CD4-positive, alpha-beta T cell treated with Interleukin-12 subunit alpha and Interleukin-12 subunit beta, for 1 hour (primary cell): ENCODE results near the gene BCL2L13.

Experiments used
- DNase-seq: peaks from one replicate; pipeline ENCODE4 v3.0.0-alpha.2; 2020

The BCL2L13 gene

GRCh38 chr22:17767233-17768065 is 128.9 kb downstream of the BCL2L13 start:
- peak; percentile 59 for DNase-seq

- DNase-seq: no peak
Measured at GRCh38 chr22:17769013-17769715, 130.6 kb downstream of the BCL2L13 start.

GRCh38 chr22:17769716-17770082 is 131.1 kb downstream of the BCL2L13 start:
- no peak for DNase-seq

GRCh38 chr22:17770180-17771077 is 131.9 kb downstream of the BCL2L13 start:
- no peak for DNase-seq

GRCh38 chr22:17772249-17772957 is 133.8 kb downstream of the BCL2L13 start:
- no peak for DNase-seq

- DNase-seq: no peak
Measured at GRCh38 chr22:17772958-17773605, 134.5 kb downstream of the BCL2L13 start.

- peak; percentile 71 for DNase-seq
Measured at GRCh38 chr22:17773606-17774205, 135.1 kb downstream of the BCL2L13 start.

- peak; percentile 57 for DNase-seq
Measured at GRCh38 chr22:17774206-17774925, 135.8 kb downstream of the BCL2L13 start, which contains the start of gene BID. BID (minus strand) TSS chr22:17774469; CDS start chr22:17750116, 24,353 bp downstream.

- DNase-seq: no peak
Measured at GRCh38 chr22:17774926-17775685, 136.5 kb downstream of the BCL2L13 start.

- peak; percentile 43 for DNase-seq
Measured at GRCh38 chr22:17775781-17776465, 137.4 kb downstream of the BCL2L13 start.

GRCh38 chr22:17777005-17777716 is 138.6 kb downstream of the BCL2L13 start:
- peak; percentile 82 for DNase-seq

- DNase-seq: no peak
Measured at GRCh38 chr22:17777717-17778044, 139.1 kb downstream of the BCL2L13 start.

GRCh38 chr22:17778412-17778976 is 139.9 kb downstream of the BCL2L13 start:
- DNase-seq: no peak

GRCh38 chr22:17779286-17780115 is 140.9 kb downstream of the BCL2L13 start:
- no peak for DNase-seq

- no peak for DNase-seq
Measured at GRCh38 chr22:17780116-17780740, 141.7 kb downstream of the BCL2L13 start.
